NCI-H146 treated with DMSO at 0.1 percent for 48 hours (cell line): ENCODE results near the gene AFF2.
"Not testable (repeated sequence)": the region's sequence is repeated elsewhere in the genome, so short reads cannot be mapped to it uniquely, and the experiment has no call there.

ENCODE experiments used
- DNase-seq: peaks from one replicate; lab custom pipeline; 2025; ENCODE audit not compliant: unreplicated experiment; lab: John Stamatoyannopoulos, UW

AFF2 gene

DNA sequence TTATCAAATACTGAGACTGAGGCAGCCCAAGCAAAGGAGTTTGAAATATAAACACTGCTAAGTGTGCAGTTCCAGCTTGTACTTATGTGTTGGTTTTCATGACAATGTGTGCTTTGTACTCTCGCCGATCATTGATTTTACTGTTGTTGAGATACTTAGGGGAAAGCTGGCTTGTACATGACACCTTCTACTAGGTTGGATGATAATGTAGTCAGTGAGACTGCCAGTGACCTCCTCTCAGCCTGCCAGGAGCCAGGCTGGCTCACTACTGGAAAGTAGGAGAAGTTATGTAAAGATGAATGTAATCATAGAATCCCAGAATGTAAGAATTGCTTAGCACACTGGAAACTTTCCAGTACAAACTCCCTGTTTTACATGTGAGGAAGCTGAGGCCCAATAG, 132.0 kb downstream of the AFF2 start:
- DNase-seq, result no peak

GRCh38 chrX:148633218-148633908, 132.9 kb downstream of the AFF2 start:
- DNase-seq, result no peak

DNA sequence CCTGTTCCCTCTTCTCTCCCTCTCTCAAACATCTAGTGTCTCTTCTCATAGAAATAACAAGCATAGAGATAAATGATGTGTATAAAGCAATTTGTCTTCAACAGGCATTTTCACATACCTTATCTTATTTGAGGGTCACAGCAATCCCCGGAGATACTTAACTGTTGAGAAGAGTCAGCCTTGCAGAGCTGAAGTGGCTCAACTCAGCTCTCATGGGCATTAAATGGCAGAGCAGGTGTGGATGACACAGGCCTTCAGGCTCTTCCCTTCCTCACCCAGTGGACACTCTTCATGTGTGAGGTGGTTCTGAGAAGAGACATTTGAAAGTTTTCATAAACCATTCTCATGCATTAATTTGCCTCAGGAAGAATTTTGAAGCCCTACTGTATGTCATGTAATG, 134.2 kb downstream of the AFF2 start:
- no peak for DNase-seq

GRCh38 chrX:148643460-148643859, 143.0 kb downstream of the AFF2 start:
- no peak for DNase-seq

GRCh38 chrX:148647651-148648050, 147.2 kb downstream of the AFF2 start:
- DNase-seq, result no peak

GRCh38 chrX:148649145-148649795, 148.9 kb downstream of the AFF2 start:
- no peak for DNase-seq

- DNase-seq, result no peak
Observed at GRCh38 chrX:148658115-148658730, 157.8 kb downstream of the AFF2 start.

GRCh38 chrX:148659481-148659880, 159.1 kb downstream of the AFF2 start:
- no peak for DNase-seq

DNA sequence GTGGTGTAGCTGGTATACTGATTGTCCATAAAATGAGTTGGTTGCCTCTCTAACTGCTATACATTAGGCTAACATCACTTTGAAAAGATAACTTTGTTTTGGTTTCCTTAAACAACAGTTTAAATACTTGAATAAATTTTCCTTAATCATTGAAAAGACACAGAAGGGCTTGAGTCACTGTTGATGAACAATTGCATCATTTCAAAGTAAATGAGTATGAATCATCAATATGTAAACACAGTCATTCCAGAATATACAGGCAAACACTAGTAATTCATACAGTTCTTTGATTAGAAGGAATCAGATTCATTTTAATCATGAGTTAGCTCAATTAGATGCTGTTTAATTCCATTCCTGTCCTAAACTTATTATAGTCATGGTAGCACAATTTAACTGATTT, 160.6 kb downstream of the AFF2 start:
- no peak for DNase-seq

DNA sequence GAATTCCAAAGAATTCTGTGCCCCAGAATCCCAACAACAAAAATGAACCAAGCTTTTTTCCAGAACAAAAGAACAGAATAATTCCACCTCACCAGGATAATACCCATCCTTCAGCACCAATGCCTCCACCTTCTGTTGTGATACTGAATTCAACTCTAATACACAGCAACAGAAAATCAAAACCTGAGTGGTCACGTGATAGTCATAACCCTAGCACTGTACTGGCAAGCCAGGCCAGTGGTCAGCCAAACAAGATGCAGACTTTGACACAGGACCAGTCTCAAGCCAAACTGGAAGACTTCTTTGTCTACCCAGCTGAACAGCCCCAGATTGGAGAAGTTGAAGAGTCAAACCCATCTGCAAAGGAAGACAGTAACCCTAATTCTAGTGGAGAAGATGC, 161.6 kb downstream of the AFF2 start:
- DNase-seq, result no peak

- no peak for DNase-seq
Observed at GRCh38 chrX:148664171-148664570, 163.8 kb downstream of the AFF2 start.

DNA sequence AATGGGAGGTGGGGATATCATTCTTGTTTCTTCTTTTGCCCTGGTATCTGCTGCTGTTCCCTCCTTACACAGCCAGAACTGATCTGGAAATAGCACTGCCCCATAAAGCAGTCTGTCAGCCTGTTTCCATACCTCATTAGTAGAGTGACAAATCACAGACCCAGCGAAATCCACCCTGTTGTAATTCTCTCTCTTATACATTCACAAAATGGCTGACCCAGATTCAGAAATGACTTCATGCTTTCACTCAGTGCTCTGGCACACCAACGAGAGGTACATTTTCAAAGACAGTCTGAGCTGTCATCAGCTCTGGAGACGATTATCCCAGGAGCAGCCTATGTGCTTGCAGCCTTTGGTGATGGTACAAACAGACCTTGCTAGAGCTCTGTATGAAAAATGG, 164.6 kb downstream of the AFF2 start:
- DNase-seq, result no peak

DNA sequence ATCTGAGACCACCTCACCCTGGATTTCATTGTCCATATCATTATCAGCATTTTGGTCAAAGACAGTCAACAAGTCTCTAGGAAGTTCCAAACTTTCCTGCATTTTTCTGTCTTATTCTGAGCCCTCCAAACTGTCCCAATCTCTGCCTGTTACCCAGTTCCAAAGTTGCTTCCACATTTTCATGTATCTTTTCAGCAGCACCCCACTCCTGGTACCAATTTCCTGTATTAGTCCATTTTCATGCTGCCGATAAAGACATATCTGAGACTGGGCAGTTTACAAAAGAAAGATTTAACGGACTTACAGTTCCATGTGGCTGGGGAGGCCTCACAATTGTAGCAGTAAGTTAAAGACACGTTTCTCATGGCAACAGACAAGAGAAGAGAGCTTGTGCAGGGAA, 168.8 kb downstream of the AFF2 start:
- not testable (repeated sequence) for DNase-seq

DNA sequence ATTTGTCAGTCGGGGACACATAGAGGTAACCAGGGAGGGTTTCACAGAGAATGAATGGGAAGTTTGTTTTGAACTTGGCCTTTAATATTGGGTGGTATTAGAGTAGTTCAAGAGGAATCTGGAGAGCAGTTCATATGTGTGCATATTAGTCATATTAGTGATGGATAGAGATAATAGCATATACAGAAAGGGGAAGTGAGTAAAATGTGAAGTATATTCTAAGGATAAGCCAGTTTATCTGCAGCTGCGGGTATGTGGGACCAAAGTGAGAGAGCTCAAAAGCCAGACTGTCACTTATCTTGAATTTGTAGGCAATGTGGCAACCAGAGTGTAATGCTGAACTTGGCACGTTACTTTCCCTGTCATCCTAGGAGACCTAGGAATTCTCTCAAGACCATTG, 169.9 kb downstream of the AFF2 start:
- DNase-seq, result no peak

DNA sequence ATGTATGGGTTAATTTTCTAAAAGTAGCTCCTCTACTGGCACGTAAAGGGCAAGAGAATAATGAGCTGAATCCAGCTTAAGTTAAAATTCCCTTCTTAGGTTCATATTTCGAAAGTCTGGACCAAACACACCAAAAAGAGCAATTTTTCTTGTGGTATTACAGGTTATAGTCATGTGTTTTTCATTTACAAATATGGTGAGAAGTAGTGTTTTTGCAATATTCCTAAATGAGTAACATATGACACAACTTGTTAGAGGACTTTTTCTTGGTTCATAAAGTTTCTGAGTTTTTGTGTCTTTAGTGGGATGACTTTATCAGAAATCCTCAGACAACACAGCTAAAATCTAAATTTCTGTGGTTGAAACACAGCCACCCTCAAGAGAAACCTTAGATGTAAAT, 172.1 kb downstream of the AFF2 start:
- DNase-seq, result no peak

- no peak for DNase-seq
Observed at GRCh38 chrX:148681605-148682004, 181.2 kb downstream of the AFF2 start.

DNA sequence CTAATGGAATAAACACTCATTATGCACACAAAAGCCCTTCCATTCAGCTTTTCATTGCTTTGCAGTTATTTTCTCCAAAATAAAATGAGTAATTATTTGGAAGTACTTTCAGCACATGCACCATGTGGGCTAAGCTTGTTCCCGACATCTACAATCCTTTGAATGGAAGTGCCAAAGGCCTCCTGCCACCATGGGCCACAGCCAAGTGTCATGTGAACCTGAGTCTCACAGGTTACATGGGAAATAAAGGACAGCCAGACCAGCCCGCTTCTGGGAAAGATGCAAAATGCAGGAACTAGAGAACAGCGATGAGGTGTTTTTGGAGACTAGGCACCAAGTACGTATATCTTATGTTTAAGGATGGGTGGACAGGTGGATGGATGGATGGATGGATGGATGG, 181.8 kb downstream of the AFF2 start:
- DNase-seq, result no peak

DNA sequence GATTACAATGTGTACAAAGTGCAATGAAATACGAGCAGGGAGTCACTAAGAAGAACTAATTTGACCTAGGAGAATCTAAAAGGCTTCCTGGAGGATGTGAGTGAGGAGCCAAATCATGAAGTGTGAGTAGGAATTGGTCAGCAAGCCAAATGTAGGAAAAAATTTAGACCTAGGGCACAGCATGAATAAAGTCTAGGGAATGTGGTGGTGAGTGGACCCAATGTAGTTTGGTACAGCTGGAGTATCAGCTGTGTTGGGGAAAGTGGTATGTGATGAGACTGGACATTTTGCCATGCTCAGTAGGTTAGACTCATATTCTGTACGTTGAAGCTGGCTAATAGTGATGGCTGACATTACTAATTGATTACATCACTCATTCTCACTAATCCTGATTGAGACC, 191.0 kb downstream of the AFF2 start:
- no peak for DNase-seq

DNA sequence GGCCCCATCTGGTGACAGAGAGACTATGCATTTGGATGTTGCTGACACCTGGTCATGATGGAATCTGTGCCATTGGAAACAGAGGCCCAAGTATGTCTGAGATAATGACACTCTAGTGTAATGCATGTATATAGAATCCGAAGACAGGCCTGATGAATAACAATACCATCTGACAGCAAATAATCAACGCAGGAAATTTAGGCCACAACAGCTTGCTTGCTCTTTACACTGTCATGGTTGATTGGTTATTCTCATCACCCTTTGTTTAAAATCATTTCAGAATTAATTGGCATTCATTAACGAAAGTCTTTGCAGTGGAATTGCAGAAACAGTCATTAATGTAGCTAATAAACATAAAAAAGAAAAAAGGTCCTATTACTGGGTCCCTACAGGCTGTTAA, 194.8 kb downstream of the AFF2 start:
- DNase-seq, result no peak

GRCh38 chrX:148698221-148698620, 197.8 kb downstream of the AFF2 start:
- DNase-seq, result no peak

GRCh38 chrX:148700021-148700420, 199.6 kb downstream of the AFF2 start:
- DNase-seq, result no peak

DNA sequence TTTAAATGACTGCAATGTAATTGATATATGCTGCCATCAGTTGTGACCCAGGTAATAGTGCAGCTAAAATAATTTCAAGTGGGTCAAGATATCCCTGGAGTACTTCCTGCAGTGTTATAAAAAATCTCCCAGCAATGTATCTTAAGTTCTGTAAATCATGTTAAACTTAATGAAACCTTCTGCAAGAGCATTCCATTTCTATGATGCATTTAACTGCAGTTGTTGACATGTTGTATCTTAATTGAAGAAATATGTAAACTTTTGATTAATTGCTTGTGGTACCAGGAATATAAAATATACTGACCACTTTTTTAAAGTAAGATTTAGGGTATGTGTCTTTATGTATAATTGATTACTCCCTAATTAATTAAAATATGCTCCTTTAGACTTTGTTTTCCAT, 213.6 kb downstream of the AFF2 start:
- DNase-seq, result no peak

DNA sequence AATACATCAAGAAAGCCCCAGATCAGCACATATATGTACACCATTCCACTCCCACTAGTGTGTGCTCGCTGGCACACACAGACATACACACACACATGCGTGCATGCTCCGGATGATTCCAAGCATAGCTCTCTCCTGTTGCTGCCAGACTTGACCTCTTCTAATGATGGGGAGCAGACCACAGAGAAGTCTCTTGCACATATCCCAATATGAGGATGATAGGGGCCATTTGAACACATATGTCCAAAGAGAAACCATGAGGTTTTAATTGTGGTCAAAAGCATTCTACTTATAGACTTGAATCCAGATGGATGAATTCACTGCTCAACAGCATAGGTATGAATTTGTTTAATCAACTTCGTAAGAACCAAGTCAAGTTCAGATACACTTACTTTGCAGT, 214.9 kb downstream of the AFF2 start:
- no peak for DNase-seq
